SKM-1 (cell line): ENCODE data around the gene ERN1.
A peak's percentile ranks its signal among the peaks of the same experiment; 100 is the strongest.
"Not testable (repeated sequence)": the region's sequence is repeated elsewhere in the genome, so short reads cannot be mapped to it uniquely, and the experiment has no call there.

Experiments used
- DNase-seq: peaks from one replicate; lab custom pipeline; 2025; ENCODE audit not compliant: unreplicated experiment; lab: John Stamatoyannopoulos, UW

ERN1 gene

GRCh38 chr17:64036198-64036922 is 93.6 kb downstream of the ERN1 start:
- DNase-seq, result peak; percentile 24

GRCh38 chr17:64032081-64032480 is 97.9 kb downstream of the ERN1 start:
- DNase-seq, result no peak

GRCh38 chr17:64028874-64029464 is 101.0 kb downstream of the ERN1 start:
- peak; percentile 32 for DNase-seq

- DNase-seq, result peak; percentile 58
Observed at GRCh38 chr17:64025732-64026294, 104.1 kb downstream of the ERN1 start.

- DNase-seq, result no peak
Observed at GRCh38 chr17:64024781-64025731, 104.9 kb downstream of the ERN1 start.

GRCh38 chr17:64024215-64024654 is 105.7 kb downstream of the ERN1 start:
- no peak for DNase-seq

GRCh38 chr17:64022611-64023063 is 107.3 kb downstream of the ERN1 start:
- DNase-seq, result no peak

- DNase-seq, result no peak
Observed at GRCh38 chr17:64020056-64020766, 109.7 kb downstream of the ERN1 start, which contains the start of gene ICAM2. Gene ICAM2, minus strand, starts transcription at chr17:64020633. Its CDS starts 13,942 bp downstream, at chr17:64006691.

- not testable (repeated sequence) for DNase-seq
Observed at GRCh38 chr17:64019551-64019961, 110.4 kb downstream of the ERN1 start.

GRCh38 chr17:64017381-64017980 is 112.5 kb downstream of the ERN1 start:
- DNase-seq, result no peak

- DNase-seq, result no peak
Observed at GRCh38 chr17:64016974-64017373, 113.0 kb downstream of the ERN1 start.

- DNase-seq, result no peak
Observed at GRCh38 chr17:64016231-64016784, 113.6 kb downstream of the ERN1 start.

- no peak for DNase-seq
Observed at GRCh38 chr17:64015447-64015846, 114.5 kb downstream of the ERN1 start.

GRCh38 chr17:64009571-64010402 is 120.2 kb downstream of the ERN1 start:
- no peak for DNase-seq

- no peak for DNase-seq
Observed at GRCh38 chr17:64008830-64009229, 121.1 kb downstream of the ERN1 start.

- no peak for DNase-seq
Observed at GRCh38 chr17:64008346-64008745, 121.6 kb downstream of the ERN1 start.

GRCh38 chr17:64007838-64008282 is 122.1 kb downstream of the ERN1 start:
- DNase-seq, result no peak

GRCh38 chr17:64007089-64007837 is 122.7 kb downstream of the ERN1 start:
- not testable (repeated sequence) for DNase-seq
